ENCODE data around the gene MAPKAP1. TPM values are rescaled to one million over a fixed set of nuclear protein-coding genes. Genes with fewer than 3 reads are reported as not detected.

MAPKAP1 gene
- total RNA-seq, 1 donor from 2014 or later = 76.9 TPM

- H3K27ac Mint-ChIP-seq (ENCODE audit: unreplicated experiment) = no peak overlapping the region
- no peaks in the 10 kb centered on the region for H3K36me3 Mint-ChIP-seq (ENCODE audit: unreplicated experiment)
- no peak overlapping the region for H3K4me3 Mint-ChIP-seq (ENCODE audit: unreplicated experiment)
- no peaks in the 10 kb centered on the region for H3K9me3 Mint-ChIP-seq (ENCODE audit: unreplicated experiment)
- DNase-seq (ENCODE audit: extremely low spot score, unreplicated experiment) = no peak
- TF ChIP-seq, protein P1, sequence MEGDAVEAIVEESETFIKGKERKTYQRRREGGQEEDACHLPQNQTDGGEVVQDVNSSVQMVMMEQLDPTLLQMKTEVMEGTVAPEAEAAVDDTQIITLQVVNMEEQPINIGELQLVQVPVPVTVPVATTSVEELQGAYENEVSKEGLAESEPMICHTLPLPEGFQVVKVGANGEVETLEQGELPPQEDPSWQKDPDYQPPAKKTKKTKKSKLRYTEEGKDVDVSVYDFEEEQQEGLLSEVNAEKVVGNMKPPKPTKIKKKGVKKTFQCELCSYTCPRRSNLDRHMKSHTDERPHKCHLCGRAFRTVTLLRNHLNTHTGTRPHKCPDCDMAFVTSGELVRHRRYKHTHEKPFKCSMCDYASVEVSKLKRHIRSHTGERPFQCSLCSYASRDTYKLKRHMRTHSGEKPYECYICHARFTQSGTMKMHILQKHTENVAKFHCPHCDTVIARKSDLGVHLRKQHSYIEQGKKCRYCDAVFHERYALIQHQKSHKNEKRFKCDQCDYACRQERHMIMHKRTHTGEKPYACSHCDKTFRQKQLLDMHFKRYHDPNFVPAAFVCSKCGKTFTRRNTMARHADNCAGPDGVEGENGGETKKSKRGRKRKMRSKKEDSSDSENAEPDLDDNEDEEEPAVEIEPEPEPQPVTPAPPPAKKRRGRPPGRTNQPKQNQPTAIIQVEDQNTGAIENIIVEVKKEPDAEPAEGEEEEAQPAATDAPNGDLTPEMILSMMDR (IDR thresholded peaks at IDR 0.05) = no peak
- no peaks in the 10 kb centered on the region for H3K27me3 Mint-ChIP-seq (ENCODE audit: unreplicated experiment)
- no peaks in the 10 kb centered on the region for H3K4me1 Mint-ChIP-seq (ENCODE audit: unreplicated experiment)
These were observed 279.5 kb downstream of the MAPKAP1 start for GRCh38 chr9:125427556-125427955.

DNA sequence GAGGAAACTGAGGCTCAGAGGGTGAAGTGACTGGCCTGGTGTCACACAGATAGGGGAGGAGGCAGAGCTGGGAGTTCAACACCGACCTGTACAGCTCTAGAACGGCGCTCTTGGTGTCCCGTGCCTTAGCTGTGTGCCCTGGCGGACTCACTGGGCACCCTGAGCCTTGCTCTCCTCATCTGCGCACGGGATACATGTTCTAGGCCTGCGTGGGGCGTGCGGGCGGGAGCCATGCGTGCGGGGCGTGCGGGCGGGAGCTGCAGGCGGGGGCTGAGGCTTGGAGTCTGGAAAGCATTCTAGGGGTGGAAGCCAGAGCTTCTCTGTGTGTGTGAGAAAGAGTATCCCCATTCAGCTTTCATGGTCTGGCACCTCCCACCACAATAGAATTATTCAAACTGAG lies 280.1 kb downstream of the MAPKAP1 start:
- TF ChIP-seq, protein P1 (IDR thresholded peaks at IDR 0.05) = no peak
- DNase-seq (ENCODE audit: extremely low spot score, unreplicated experiment) = no peak
- no peak overlapping the region for H3K27ac Mint-ChIP-seq (ENCODE audit: unreplicated experiment)
- no peaks in the 10 kb centered on the region for H3K36me3 Mint-ChIP-seq (ENCODE audit: unreplicated experiment)
- H3K4me1 Mint-ChIP-seq (ENCODE audit: unreplicated experiment) = no peaks in the 10 kb centered on the region
- H3K27me3 Mint-ChIP-seq (ENCODE audit: unreplicated experiment) = no peaks in the 10 kb centered on the region
- no peak overlapping the region for H3K4me3 Mint-ChIP-seq (ENCODE audit: unreplicated experiment)
- no peaks in the 10 kb centered on the region for H3K9me3 Mint-ChIP-seq (ENCODE audit: unreplicated experiment)

GRCh38 chr9:125425901-125426515 lies 281.0 kb downstream of the MAPKAP1 start:
- Mint-ChIP-seq H3K9me3 (ENCODE audit: unreplicated experiment) (no peaks in the 10 kb centered on the region), H3K36me3 (ENCODE audit: unreplicated experiment) (no peaks in the 10 kb centered on the region), H3K27ac (ENCODE audit: unreplicated experiment) (no peak overlapping the region), H3K4me3 (ENCODE audit: unreplicated experiment) (no peak overlapping the region), H3K4me1 (ENCODE audit: unreplicated experiment) (no peaks in the 10 kb centered on the region), H3K27me3 (ENCODE audit: unreplicated experiment) (no peaks in the 10 kb centered on the region)
- DNase-seq (ENCODE audit: extremely low spot score, unreplicated experiment) = no peak
- TF ChIP-seq, protein P1 (IDR thresholded peaks at IDR 0.05) = no peak

DNA sequence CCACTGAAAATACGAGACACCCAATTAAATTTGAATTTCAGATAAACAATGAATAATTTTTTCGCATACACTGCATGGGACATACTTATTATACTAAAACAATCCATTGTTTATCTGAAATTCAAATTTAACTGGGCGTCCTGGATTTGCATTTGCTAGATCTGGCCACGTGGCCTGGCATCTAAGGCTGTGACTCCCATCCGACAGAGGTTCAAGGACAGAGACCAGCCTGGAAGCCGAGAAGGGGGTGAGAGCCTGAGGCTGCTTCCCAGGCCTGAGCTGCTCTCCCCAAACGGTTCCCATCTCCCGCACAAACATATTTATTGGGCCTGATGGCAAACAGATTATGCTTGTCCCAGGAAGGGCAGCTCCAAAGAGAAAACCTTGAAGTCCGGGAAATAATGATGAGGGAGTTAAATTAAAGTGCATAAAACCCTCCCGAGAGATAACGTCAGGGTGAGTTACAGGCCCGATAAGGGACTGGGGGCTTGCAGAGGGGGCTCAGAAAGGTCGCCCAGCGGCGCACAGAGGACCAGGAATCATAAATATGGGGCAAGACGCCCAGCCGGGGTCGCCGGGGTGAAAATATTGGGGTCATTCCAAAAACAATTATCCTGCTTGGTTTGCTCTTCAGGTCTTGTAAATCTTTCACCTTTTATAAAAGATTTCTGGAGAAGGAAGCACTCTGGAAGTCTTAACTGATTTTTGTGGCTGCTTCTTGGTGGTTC lies 281.7 kb downstream of the MAPKAP1 start:
- DNase-seq (ENCODE audit: extremely low spot score, unreplicated experiment) = no peak
- H3K27ac Mint-ChIP-seq (ENCODE audit: unreplicated experiment) = no peak overlapping the region
- no peaks in the 10 kb centered on the region for H3K36me3 Mint-ChIP-seq (ENCODE audit: unreplicated experiment)
- H3K4me3 Mint-ChIP-seq (ENCODE audit: unreplicated experiment) = no peak overlapping the region
- TF ChIP-seq, protein P1 (IDR thresholded peaks at IDR 0.05) = no peak
- H3K9me3 Mint-ChIP-seq (ENCODE audit: unreplicated experiment) = no peaks in the 10 kb centered on the region
- H3K27me3 Mint-ChIP-seq (ENCODE audit: unreplicated experiment) = peaks cover 3% of the 10 kb centered on the region
- H3K4me1 Mint-ChIP-seq (ENCODE audit: unreplicated experiment) = no peaks in the 10 kb centered on the region

DNA sequence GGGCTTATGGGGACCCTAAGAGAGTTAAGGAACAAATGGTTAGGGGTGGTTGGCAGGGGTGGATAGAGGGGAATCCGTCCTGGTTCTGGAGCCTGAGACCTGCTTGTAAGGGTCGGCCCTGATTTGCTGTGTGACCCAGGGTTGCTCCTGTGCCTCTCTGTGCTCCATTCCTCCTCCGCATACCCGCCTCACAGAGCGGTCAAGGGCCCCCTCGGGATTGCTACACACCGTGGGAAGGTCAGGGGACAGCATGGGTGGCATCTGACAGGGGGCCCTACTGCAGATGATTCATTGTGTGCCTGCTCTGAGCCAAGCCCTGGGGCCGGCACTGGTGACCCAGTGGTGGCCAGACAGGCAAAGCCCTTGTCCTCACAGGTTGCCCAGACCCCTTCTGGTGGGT lies 283.0 kb downstream of the MAPKAP1 start:
- Mint-ChIP-seq H3K27me3 (ENCODE audit: unreplicated experiment) (peaks cover 4% of the 10 kb centered on the region), H3K36me3 (ENCODE audit: unreplicated experiment) (no peaks in the 10 kb centered on the region)

More for the DNA sequence above, 283.0 kb downstream of the MAPKAP1 start:
- DNase-seq (ENCODE audit: extremely low spot score, unreplicated experiment) = no peak
- H3K27ac Mint-ChIP-seq (ENCODE audit: unreplicated experiment) = no peak overlapping the region
- no peaks in the 10 kb centered on the region for H3K9me3 Mint-ChIP-seq (ENCODE audit: unreplicated experiment)
- H3K4me3 Mint-ChIP-seq (ENCODE audit: unreplicated experiment) = no peak overlapping the region
- H3K4me1 Mint-ChIP-seq (ENCODE audit: unreplicated experiment) = no peaks in the 10 kb centered on the region
- TF ChIP-seq, protein P1 (IDR thresholded peaks at IDR 0.05) = no peak
